Measurements from ENCODE around the gene RIPPLY2.

The RIPPLY2 gene

DNA sequence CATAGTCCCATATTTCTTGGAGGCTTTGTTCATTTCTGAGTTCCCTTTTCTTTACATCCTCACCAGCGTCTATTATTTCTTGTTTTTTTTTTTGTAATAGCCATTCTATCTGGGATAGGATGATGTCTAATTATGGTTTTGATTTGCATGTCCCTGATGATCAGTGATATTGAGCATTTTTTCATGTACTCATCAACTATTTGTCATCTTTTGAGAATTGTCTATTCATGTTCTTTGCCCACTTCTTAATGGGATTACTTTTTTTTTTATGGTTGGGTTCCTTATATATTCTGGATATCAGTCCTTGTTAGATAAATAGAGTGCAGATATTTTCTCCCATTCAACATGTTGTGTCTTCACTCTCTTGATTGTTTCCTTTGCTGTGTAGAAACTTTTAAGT is 48.5 kb downstream of the RIPPLY2 start:
- no peak for TF ChIP-seq FOXP2 (optimal IDR thresholded peaks at IDR 0.05; ENCODE audit: control extremely low read depth, extremely low read length, insufficient read depth)
- Histone ChIP-seq H3K36me3 (ENCODE audit: insufficient read depth, low read length) (no peaks in the 10 kb centered on the region), H3K4me3 (no peak overlapping the region), H3K9ac (ENCODE audit: insufficient read length) (no peak overlapping the region), H3K9me3 (ENCODE audit: low read depth, low read length) (no peaks in the 10 kb centered on the region; the same call in 1 of the 2 replicates), H3K27ac (no peak overlapping the region)
- DNase-seq (ENCODE audit: low read depth, low spot score), result no peak

GRCh38 chr6:83904395-83904794 is 51.2 kb downstream of the RIPPLY2 start:
- no peak for DNase-seq (ENCODE audit: low read depth, low spot score)
- Histone ChIP-seq H3K4me3 (no peak overlapping the region), H3K9me3 (ENCODE audit: low read depth, low read length) (no peaks in the 10 kb centered on the region; the same call in 1 of the 2 replicates), H3K9ac (ENCODE audit: insufficient read length) (no peak overlapping the region), H3K27ac (no peak overlapping the region), H3K36me3 (ENCODE audit: insufficient read depth, low read length) (no peaks in the 10 kb centered on the region)
- no peak for TF ChIP-seq POLR2AphosphoS5 (IDR thresholded peaks at IDR 0.05; ENCODE audit: borderline replicate concordance, low read depth, low read length)
- no peak for TF ChIP-seq EZH2 (IDR thresholded peaks at IDR 0.05)
- TF ChIP-seq FOXP2 (optimal IDR thresholded peaks at IDR 0.05; ENCODE audit: control extremely low read depth, extremely low read length, insufficient read depth), result no peak

GRCh38 chr6:83905648-83906047 is 52.5 kb downstream of the RIPPLY2 start:
- Histone ChIP-seq H3K4me3 (no peak overlapping the region), H3K9ac (ENCODE audit: insufficient read length) (no peak overlapping the region), H3K9me3 (ENCODE audit: low read depth, low read length) (no peaks in the 10 kb centered on the region; the same call in 1 of the 2 replicates), H3K36me3 (ENCODE audit: insufficient read depth, low read length) (no peaks in the 10 kb centered on the region), H3K27ac (no peak overlapping the region)
- TF ChIP-seq POLR2AphosphoS5 (IDR thresholded peaks at IDR 0.05; ENCODE audit: borderline replicate concordance, low read depth, low read length), result no peak
- TF ChIP-seq FOXP2 (optimal IDR thresholded peaks at IDR 0.05; ENCODE audit: control extremely low read depth, extremely low read length, insufficient read depth), result no peak
- TF ChIP-seq EZH2 (IDR thresholded peaks at IDR 0.05), result no peak
- no peak for DNase-seq (ENCODE audit: low read depth, low spot score)
